GM19238 (cell line): ENCODE measurements around the gene MEX3C.

Source experiments
- DNase-seq: peaks from one replicate; pipeline ENCODE4 v3.0.0; 2011; ENCODE audit warnings: low spot score; ENCODE audit not compliant: insufficient read length

The MEX3C gene

DNA sequence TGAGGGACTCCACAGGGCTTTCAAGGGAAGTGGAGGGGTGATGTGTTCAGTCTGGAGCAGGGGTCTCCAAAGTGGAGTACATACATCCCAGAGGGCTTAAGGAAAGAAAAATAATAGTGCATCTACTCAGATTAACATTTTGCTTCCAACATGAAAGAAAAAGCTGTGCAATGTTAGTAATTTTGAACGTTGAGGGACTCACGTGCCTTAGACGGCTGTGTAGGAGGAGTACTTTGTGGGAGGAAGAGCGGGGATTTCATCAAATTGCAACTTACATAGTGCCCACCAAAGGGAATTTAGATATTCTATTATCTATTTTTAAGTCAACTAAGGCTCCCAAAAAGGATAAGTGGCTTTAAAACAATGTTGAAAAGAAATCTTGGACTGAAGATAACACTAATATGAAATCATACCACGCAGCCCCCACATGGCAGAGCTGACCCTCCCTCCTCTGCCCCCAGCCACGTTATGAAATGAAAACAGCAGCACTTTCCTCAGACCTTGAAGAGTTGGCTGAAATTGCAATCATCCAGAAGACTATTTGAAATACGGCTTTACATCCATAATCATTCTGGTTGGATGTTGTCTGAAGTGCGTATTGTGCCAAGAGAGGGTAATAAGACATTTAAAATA, 42.9 kb downstream of the MEX3C start:
- no peak for DNase-seq

DNA sequence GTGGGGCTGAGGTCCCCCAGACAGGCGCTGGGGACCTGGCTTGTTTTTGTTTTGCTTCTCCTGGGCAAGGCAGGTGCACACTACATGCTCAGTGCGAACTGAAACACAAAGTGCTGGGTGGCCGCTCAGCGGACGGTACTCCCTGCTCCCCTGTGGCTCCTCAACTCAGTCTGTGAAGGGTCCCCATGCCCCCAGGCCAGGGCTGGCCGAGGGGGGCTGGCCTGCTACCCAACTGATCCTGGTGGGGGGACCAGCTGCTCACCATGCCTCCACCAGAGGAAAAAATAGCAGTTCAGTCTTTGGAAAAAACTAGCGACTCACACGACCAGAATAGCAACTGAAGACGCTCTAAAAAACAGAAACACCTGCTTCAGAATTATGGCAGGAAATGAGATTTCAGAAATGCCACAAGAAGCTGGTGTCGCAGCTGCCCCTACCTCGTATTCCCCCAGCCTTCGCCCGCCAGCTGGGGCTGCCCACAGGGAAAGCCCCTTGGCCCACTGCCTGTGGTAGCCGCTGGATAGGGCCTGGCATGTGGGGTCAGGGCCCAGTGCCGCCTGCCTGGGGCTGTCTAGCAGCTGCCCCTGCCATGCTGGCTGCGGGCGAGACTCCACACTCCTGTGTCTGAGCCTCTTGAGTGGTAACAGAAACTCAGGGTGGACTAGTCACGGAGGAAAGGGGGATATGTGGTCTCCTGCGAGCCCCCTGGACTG, 43.7 kb downstream of the MEX3C start:
- DNase-seq: peak; percentile 63

DNA sequence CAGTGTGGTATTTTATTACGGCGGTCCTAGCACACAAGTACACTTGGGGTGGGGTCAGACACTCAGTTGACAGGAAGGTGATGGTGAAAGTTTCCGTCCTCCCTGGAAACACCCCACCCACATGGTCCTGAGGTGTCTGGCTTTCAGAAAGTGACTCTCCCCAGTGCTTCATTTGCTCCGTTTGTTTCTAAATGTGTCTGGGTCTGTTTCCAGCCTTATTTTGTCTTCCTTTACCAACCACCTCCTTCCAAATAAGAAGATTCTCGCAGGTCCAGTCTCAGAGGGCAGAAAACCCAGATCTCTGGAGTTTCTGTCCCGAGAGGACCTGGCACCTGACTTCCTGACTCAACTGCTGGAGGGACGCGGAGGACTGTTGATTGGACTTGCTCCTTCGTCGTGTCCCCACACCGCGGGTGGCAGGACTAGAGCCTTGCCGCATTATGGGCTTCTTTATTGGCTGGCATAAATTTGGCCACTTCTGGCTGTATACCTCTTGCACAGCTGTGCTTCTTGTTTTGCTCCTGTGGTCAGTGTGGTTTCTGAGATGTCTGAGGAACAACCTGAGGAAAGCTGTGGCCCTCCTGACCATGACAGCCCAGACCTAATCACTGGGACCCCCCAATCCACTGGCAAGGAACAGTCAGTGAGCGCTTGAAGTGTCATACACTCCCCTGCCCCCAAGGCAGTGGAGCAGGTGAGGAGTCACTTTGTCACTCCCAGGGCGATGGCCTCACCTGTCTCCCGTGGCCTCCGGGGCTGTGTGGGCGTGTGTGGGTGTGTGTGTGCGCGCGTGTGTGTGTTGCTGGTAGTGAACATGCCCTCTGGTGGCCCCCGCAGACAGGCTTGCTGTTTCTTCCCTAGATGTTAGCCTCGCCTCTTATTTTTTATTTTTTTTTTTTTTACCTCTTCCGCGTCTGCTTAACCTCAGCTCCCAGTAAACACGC, 45.6 kb downstream of the MEX3C start:
- no peak for DNase-seq

DNA sequence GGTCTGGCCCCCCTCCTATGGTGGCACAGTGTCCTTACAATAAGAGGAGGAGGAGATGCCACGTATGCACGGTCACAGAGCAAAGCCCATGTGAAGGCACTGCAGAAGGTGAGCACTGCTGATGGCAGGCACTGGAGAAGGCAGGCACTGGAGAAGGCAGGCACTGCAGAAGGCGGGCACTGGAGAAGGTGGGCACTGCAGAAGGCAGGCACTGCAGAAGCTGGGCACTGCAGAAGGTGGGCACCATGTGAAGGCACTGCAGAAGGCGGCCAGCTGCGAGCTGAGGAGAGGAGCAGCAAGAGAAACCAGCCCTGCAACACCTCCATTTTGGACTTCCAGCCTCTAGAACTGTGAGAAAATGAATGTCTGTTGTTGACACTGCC, 46.3 kb downstream of the MEX3C start:
- DNase-seq: no peak

GRCh38 chr18:51150113-51150700, 47.3 kb downstream of the MEX3C start:
- no peak for DNase-seq

GRCh38 chr18:51149670-51150069, 47.8 kb downstream of the MEX3C start:
- no peak for DNase-seq

DNA sequence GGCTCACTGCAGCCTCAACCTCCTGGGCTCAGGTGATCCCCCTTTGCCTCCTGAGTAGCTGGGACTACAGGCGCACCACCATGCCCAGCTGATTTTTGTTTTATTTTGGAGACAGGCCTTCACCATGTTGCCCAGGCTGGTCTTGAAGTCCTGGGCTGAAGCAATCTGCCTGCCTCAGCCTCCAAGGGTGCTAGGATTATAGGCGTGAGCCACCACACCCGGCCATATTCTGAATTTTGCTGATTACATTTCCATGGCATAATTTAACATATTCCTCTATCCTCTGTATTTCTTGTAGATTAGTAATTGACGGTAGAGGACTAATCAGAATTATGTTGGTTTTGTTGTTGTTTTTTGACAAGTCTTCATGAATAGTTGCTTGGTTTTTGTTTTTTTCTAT, 50.6 kb downstream of the MEX3C start:
- no peak for DNase-seq

GRCh38 chr18:51138936-51139335, 58.5 kb downstream of the MEX3C start:
- no peak for DNase-seq

GRCh38 chr18:51137891-51138290, 59.6 kb downstream of the MEX3C start:
- DNase-seq: no peak

DNA sequence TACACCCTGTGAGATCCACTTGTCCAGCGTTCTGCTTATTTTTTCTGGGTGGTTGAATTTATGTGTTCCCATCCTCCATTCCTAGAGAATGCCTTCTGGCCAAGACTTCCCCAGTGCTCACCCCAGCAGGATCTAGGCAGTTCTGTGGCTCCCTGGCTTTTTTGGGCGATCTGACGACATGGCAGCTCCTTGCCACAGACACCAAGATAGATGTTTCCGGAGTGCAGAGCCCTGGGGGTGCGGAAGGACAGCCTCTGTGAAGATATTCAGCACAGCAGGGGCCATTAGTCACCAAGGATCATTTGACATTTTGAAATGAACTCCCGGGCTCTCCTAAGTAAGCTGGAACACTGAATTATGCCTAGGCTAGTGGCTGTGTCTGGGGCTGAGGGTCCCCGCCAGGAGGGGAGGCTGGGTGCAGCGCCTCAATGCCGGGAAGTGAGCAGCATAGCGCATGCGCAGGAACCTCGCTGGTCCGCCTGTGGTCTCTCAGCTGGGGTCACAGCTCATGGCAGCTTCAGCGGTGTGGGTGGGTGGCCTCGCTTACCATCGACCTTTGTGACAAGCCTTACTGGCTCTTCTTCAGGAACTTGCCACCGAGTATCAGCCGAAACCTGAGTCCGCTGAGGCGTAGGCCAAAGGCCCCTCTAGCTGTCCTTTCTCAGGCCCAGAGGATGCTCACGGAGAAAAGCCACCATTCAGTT, 60.3 kb downstream of the MEX3C start:
- DNase-seq: no peak

GRCh38 chr18:51135795-51136194, 61.7 kb downstream of the MEX3C start:
- DNase-seq: no peak

- DNase-seq: no peak
Observed at GRCh38 chr18:51135364-51135763, 62.1 kb downstream of the MEX3C start.

DNA sequence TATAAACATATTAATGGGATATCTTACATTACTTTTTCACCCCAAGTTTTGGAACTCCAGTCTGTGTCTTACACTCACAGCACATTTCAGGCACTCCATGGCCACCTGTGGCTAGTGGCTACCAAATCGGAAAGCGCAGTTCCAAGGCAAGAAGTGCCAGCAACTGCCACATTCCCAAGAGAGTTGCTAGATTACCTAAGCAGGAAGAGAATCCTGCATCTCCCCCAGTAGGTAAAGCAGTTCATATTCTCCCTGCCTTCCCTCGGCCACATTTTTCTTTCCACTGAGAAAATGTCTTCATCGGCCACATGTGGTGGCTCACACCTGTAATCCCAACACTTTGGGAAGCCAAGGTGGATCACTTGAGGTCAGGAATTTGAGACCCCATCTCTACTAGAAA, 62.8 kb downstream of the MEX3C start:
- no peak for DNase-seq

GRCh38 chr18:51133580-51134160, 63.8 kb downstream of the MEX3C start:
- DNase-seq: no peak

- DNase-seq: no peak
Observed at GRCh38 chr18:51132256-51132935, 65.1 kb downstream of the MEX3C start.

- DNase-seq: no peak
Observed at GRCh38 chr18:51128533-51128932, 68.9 kb downstream of the MEX3C start.

- no peak for DNase-seq
Observed at GRCh38 chr18:51127664-51128063, 69.8 kb downstream of the MEX3C start.

- no peak for DNase-seq
Observed at GRCh38 chr18:51125976-51126375, 71.5 kb downstream of the MEX3C start.
